ENCODE data around the gene HS3ST3B1.

HS3ST3B1 gene

DNA sequence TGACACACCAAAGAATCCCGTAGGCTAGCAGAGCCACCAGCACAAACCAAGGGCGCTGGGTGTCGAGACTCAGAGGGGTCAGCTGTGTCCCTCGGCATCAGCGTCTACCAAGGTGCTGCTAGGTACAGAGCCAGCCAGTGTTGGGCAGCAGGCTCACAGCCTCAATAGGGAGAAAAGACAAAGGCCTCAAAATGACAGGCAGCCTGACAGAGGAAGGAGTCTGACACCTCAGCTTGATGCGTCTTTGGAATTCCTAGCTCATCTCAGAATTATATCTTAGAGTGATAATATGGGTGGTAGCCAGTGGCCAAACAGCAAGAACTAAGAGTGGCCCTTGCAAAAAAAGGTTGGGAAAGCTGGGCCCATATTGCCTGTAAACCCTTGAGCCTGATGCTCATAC lies 45.9 kb downstream of the HS3ST3B1 start:
- Histone ChIP-seq H3K9me3 (no peaks in the 10 kb centered on the region), H3K4me3 (no peak overlapping the region), H3K36me3 (no peaks in the 10 kb centered on the region), H3K4me1 (no peaks in the 10 kb centered on the region), H3K27me3 (no peaks in the 10 kb centered on the region), H3K27ac (no peak overlapping the region)
- intact Hi-C loops (cut with DNase I; ENCODE audit: low total_unique reads): no loop called here
- TF ChIP-seq, protein P1, sequence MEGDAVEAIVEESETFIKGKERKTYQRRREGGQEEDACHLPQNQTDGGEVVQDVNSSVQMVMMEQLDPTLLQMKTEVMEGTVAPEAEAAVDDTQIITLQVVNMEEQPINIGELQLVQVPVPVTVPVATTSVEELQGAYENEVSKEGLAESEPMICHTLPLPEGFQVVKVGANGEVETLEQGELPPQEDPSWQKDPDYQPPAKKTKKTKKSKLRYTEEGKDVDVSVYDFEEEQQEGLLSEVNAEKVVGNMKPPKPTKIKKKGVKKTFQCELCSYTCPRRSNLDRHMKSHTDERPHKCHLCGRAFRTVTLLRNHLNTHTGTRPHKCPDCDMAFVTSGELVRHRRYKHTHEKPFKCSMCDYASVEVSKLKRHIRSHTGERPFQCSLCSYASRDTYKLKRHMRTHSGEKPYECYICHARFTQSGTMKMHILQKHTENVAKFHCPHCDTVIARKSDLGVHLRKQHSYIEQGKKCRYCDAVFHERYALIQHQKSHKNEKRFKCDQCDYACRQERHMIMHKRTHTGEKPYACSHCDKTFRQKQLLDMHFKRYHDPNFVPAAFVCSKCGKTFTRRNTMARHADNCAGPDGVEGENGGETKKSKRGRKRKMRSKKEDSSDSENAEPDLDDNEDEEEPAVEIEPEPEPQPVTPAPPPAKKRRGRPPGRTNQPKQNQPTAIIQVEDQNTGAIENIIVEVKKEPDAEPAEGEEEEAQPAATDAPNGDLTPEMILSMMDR (IDR thresholded peaks at IDR 0.05): no peak
- DNase-seq: no peak

GRCh38 chr17:14351493-14351892 lies 50.6 kb downstream of the HS3ST3B1 start:
- no peak overlapping the region for H3K4me3 ChIP-seq
- no peaks in the 10 kb centered on the region for H3K4me1 ChIP-seq
- H3K27ac ChIP-seq: no peak overlapping the region
- intact Hi-C loops (cut with DNase I; ENCODE audit: low total_unique reads): no loop called here
- TF ChIP-seq, protein P1 (IDR thresholded peaks at IDR 0.05): no peak
- peaks cover 0 to 6% of the 10 kb centered on the region in 2 donors for H3K27me3 ChIP-seq
- H3K36me3 ChIP-seq: no peaks in the 10 kb centered on the region
- H3K9me3 ChIP-seq: no peaks in the 10 kb centered on the region
- no peak for DNase-seq

DNA sequence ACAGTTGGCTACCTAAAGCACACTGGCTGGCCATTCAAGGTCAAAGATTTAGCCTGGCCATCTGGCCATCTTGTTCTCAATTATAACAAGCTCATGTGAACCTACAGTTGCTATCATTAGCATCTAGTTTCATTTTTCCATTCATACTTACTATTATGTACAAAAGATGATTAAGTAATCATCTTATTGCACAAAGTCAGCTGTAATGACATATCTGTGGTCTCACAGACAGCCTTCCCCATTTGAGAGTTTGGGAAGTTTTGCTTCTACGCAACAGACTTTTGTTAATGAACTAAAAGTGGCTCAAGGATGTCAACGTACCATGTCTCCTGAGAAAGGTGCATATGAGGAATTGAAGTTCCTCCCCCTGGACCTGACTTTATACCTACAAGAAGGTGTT lies 51.3 kb downstream of the HS3ST3B1 start:
- peaks cover 0 to 6% of the 10 kb centered on the region in 2 donors for H3K27me3 ChIP-seq
- TF ChIP-seq, protein P1 (IDR thresholded peaks at IDR 0.05): no peak
- no peaks in the 10 kb centered on the region for H3K36me3 ChIP-seq
- no peak for DNase-seq
- intact Hi-C loops (cut with DNase I; ENCODE audit: low total_unique reads): no loop called here
- no peak overlapping the region for H3K4me3 ChIP-seq
- H3K9me3 ChIP-seq: no peaks in the 10 kb centered on the region
- H3K27ac ChIP-seq: no peak overlapping the region
- H3K4me1 ChIP-seq: no peaks in the 10 kb centered on the region

DNA sequence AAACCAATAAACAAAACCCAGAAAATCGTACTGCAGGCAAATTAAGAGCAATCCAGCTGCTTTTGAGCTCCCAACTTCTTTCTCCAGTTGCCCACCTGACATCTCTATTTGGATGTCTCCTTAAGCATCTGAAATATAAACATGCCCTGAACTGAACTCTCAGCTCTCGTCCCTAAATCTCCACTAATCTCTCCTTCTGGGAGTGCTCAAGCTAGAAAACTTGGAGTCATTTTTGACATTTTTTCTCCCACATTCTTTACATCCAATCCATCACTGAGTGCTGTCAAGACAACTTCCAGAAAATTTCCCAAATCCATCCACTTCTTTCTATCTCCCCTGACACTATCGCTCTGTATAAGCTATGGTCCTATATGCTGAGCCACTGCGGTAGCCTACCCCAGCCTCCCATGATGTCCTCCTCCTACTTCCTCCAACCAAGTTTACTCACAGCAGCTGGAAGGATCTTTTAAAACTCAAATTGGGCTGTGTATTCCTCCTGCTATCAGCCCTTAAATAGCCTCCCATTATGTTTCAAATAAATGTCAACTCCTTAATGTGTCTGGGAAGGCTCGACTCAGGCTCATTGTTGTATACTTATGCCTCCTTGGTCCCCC lies 53.1 kb downstream of the HS3ST3B1 start:
- no peaks in the 10 kb centered on the region for H3K36me3 ChIP-seq
- no peak overlapping the region for H3K4me3 ChIP-seq
- TF ChIP-seq, protein P1 (IDR thresholded peaks at IDR 0.05): no peak
- H3K27ac ChIP-seq: no peak overlapping the region
- no peaks in the 10 kb centered on the region for H3K9me3 ChIP-seq
- H3K4me1 ChIP-seq: no peaks in the 10 kb centered on the region
- H3K27me3 ChIP-seq: peaks cover 0 to 6% of the 10 kb centered on the region in 2 donors
- intact Hi-C loops (cut with DNase I; ENCODE audit: low total_unique reads): no loop called here
- DNase-seq: no peak

- Histone ChIP-seq H3K4me3 (no peak overlapping the region), H3K9me3 (no peaks in the 10 kb centered on the region), H3K27ac (no peak overlapping the region), H3K27me3 (peaks cover 0 to 6% of the 10 kb centered on the region in 2 donors), H3K4me1 (no peaks in the 10 kb centered on the region), H3K36me3 (no peaks in the 10 kb centered on the region)
- intact Hi-C loops (cut with DNase I; ENCODE audit: low total_unique reads): no loop called here
- TF ChIP-seq, protein P1 (IDR thresholded peaks at IDR 0.05): no peak
- DNase-seq: no peak
Observed at GRCh38 chr17:14354807-14355206, 53.9 kb downstream of the HS3ST3B1 start.

DNA sequence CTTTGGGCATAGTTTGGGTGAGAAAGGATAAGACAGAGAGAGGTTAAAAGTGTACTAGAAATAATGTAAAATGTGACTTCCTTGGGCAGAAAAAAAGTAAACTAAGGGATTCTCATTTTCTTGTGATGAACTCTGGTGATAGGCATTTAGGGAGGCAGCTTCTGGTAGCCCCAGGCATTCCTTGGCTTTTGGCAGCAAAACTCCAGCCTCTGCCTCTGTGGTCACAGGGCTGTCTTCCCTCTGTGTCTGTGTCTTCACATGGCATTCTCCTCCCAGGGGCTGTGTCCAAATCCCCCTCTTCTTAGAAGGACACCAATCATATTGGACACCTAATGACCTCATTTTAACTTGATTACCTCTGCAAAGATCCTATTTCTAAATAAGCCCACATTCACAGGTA lies 54.7 kb downstream of the HS3ST3B1 start:
- TF ChIP-seq, protein P1 (IDR thresholded peaks at IDR 0.05): no peak
- Histone ChIP-seq H3K36me3 (no peaks in the 10 kb centered on the region), H3K4me3 (no peak overlapping the region), H3K27ac (no peak overlapping the region), H3K27me3 (peaks cover 0 to 6% of the 10 kb centered on the region in 2 donors), H3K9me3 (no peaks in the 10 kb centered on the region), H3K4me1 (no peaks in the 10 kb centered on the region)
- no peak for DNase-seq
- intact Hi-C loops (cut with DNase I; ENCODE audit: low total_unique reads): no loop called here

All from tibial artery (tissue), 4 donors.